Lung (tissue), 12 donors: Measurements from ENCODE around the gene PCSK5. TPM values are rescaled to one million over a fixed set of nuclear protein-coding genes. Genes with fewer than 3 reads are reported as not detected.

Experiments
- ATAC-seq: fragments of 200-7000 bp; cut with Tn5 transposase; one replicate; pipeline ENCODE4 v1.9.1; 2020; ENCODE audit warnings: moderate number of reproducible peaks; ENCODE audit not compliant: insufficient read depth, low FRiP score
- DNase-seq, 3 donors: peaks; one replicate each; pipeline ENCODE4 v3.0.0-alpha.2; 2013 to 2017
- H3K27ac ChIP-seq, 2 donors: one replicate each; pipeline ENCODE4 v1.5.1; 2013; ENCODE audit warnings: mild to moderate bottlenecking in 2 of 2, moderate library complexity in 2 of 2, control low read depth in 1 of 2, inconsistent platforms in 1 of 2, low read depth in 1 of 2, low read length in 1 of 2
- H3K27me3 ChIP-seq, 3 donors: one replicate each; pipeline ENCODE4 v1.5.1; 2013; ENCODE audit warnings: low read length in 2 of 3; ENCODE audit not compliant: control insufficient read depth in 3 of 3, insufficient read depth in 3 of 3
- H3K36me3 ChIP-seq, 4 donors: one replicate each; pipeline ENCODE4 v1.5.1; 2013; ENCODE audit warnings: low read length in 4 of 4, mild to moderate bottlenecking in 1 of 4, moderate library complexity in 1 of 4; ENCODE audit not compliant: control insufficient read depth in 4 of 4, insufficient read depth in 4 of 4
- H3K4me1 ChIP-seq, 5 donors: one replicate each; pipeline ENCODE4 v1.5.1; 2013; ENCODE audit warnings: low read length in 5 of 5, mild to moderate bottlenecking in 2 of 5, moderate library complexity in 1 of 5; ENCODE audit not compliant: control insufficient read depth in 5 of 5, insufficient read depth in 5 of 5
- H3K4me3 ChIP-seq: one replicate; pipeline ENCODE4 v1.5.1; 2013; ENCODE audit warnings: mild to moderate bottlenecking, control low read depth, moderate library complexity
- H3K9ac ChIP-seq, 2 donors: one replicate each; pipeline ENCODE4 v1.5.1; 2013; ENCODE audit warnings: low read length in 2 of 2, control low read depth in 1 of 2; ENCODE audit not compliant: insufficient read depth in 1 of 2
- H3K9me3 ChIP-seq, 4 donors: one replicate each; pipeline ENCODE4 v1.5.1; 2013; ENCODE audit warnings: low read length in 3 of 4, mild to moderate bottlenecking in 1 of 4, moderate library complexity in 1 of 4; ENCODE audit not compliant: control insufficient read depth in 4 of 4, insufficient read depth in 3 of 4
- WGBS, 2 donors: extraction: QIAGEN DNeasy Blood & Tissue Kit; methylation state at CpG; one replicate each; pipeline ENCODE4 v1.1.7; 2013; 5-methylcytosine and 5-hydroxymethylcytosine counted together
- polyA plus RNA-seq, 2 donors: library from polyadenylated mRNA; stranded (reverse); fragments of 200-250 nt; gene quantifications; one replicate each; pipeline ENCODE4 v1.2.1, GENCODE V29; 2013
- total RNA-seq, 2 donors: library from RNA; depleted of rRNA in 1 of 2; stranded (reverse); fragments of >200 nt in 1 of 2; gene quantifications; one replicate each; pipeline ENCODE4 v1.2.1, GENCODE V29; 2014 to 2021
- TF ChIP-seq, protein P1 (sequence below): IDR thresholded peaks from 2 replicates; pipeline ENCODE4 v1.5.1; 2012; ENCODE audit warnings: mild to moderate bottlenecking; ENCODE audit errors: control extremely low read depth, extremely low read depth
- donor health status: control.
- donor health status: control.
- donor health status: Bipolar disorder and iron deficiency.
- donor health status: healthy.
- donor health status: DM: yes; HTN: yes; CAD: no.

The PCSK5 gene
- total and polyA plus RNA-seq, 4 donors = 1.9 to 28.2 (median 13.6) TPM

DNA sequence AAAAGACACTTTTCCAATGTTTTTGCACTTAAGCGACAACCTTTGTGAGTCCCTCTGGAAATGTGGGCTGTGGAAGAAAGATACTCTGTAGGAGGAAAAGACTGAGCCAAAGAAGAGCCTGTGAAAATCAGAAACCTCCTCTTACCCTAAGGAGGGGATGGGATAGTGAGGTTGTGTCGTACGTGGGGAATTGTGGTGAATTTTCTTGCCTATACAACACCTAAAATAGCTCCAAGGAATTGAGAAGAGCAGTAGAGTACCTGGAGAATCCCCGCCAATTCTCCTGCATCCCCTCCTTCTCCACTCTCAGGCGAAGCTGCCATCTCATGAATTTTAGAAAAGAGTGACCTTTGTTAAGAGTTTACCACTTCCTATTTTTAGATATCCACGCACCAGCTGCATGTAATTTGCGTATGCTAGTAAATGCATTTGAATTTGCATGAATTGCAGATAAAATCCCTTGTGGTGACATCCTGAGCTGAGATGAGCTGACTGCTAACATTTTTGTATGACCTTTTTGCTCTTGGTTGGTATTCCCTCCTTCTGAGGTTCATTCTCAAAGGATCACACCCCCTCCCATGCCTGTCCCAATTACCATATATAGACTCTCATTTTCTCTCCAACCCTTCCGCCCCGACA lies 147.2 kb downstream of the PCSK5 start:
- TF ChIP-seq, protein P1, sequence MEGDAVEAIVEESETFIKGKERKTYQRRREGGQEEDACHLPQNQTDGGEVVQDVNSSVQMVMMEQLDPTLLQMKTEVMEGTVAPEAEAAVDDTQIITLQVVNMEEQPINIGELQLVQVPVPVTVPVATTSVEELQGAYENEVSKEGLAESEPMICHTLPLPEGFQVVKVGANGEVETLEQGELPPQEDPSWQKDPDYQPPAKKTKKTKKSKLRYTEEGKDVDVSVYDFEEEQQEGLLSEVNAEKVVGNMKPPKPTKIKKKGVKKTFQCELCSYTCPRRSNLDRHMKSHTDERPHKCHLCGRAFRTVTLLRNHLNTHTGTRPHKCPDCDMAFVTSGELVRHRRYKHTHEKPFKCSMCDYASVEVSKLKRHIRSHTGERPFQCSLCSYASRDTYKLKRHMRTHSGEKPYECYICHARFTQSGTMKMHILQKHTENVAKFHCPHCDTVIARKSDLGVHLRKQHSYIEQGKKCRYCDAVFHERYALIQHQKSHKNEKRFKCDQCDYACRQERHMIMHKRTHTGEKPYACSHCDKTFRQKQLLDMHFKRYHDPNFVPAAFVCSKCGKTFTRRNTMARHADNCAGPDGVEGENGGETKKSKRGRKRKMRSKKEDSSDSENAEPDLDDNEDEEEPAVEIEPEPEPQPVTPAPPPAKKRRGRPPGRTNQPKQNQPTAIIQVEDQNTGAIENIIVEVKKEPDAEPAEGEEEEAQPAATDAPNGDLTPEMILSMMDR = no peak
- Histone ChIP-seq H3K9me3 (peaks cover 0 to 2% (median under 1%) of the 10 kb centered on the region in 4 donors), H3K36me3 (peaks cover 0 to 3% (median 0%) of the 10 kb centered on the region in 4 donors), H3K27me3 (no peaks in the 10 kb centered on the region), H3K27ac (no peak overlapping the region), H3K4me1 (no peaks in the 10 kb centered on the region), H3K9ac (no peak overlapping the region), H3K4me3 (no peak overlapping the region)
- DNase-seq (no peak), ATAC-seq (no peak)
- 84 to 92% methylated on average over 9 of the region's 9 CpGs for WGBS, 2 donors

DNA sequence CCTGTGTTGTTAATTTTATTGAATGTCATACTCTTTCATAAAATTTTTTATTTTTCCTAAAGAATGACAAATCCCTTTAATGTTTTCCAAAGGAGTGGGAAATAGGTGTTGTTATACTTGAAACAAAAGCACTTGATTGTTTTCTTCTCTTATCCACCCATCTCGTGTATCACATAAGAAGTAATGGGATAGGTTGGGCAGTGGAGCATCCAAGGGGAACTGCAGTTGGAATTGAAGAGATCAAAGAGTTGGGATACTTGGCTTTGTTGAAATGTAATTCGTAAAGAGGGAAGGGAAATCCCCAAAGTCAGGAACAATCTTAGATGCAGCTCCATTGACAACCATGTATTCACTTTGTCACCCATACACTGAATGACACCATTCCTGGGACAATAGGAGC lies 148.0 kb downstream of the PCSK5 start:
- ATAC-seq (no peak), DNase-seq (no peak)
- Histone ChIP-seq H3K9me3 (peaks cover 0 to 2% (median under 1%) of the 10 kb centered on the region in 4 donors), H3K9ac (no peak overlapping the region), H3K4me3 (no peak overlapping the region), H3K27ac (no peak overlapping the region), H3K36me3 (peaks cover 0 to 3% (median 0%) of the 10 kb centered on the region in 4 donors), H3K27me3 (no peaks in the 10 kb centered on the region), H3K4me1 (no peaks in the 10 kb centered on the region)
- WGBS, 2 donors = 88 to 90% methylated on average over 2 of the region's 2 CpGs
- TF ChIP-seq, protein P1 = no peak

DNA sequence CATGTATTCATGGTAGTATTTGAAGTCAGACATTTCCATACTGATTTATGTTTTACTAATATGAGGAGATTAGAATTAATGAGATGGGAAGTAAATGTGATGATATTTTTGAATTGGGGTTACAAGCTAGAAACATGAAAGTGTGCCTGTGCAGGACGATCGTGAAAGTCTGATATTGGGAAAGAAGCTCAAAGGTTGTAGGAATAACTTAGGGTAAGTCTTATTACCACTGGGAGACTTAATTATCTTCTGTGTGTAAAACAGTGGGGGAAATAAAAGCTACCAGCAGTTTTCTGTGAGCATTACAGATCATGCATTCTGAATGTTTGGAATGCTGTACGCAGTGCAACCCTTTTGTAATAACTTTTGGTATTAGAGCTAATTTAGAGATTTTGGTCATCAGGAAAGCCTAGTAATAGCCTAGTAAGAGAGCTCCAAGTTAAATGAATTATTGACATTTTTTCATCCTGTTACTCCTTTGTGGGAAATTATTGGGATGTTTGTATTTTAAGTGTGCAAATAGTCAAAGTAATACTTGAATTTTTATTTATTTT lies 153.9 kb downstream of the PCSK5 start:
- peak; percentile 34 for ATAC-seq
- TF ChIP-seq, protein P1 = no peak

DNA sequence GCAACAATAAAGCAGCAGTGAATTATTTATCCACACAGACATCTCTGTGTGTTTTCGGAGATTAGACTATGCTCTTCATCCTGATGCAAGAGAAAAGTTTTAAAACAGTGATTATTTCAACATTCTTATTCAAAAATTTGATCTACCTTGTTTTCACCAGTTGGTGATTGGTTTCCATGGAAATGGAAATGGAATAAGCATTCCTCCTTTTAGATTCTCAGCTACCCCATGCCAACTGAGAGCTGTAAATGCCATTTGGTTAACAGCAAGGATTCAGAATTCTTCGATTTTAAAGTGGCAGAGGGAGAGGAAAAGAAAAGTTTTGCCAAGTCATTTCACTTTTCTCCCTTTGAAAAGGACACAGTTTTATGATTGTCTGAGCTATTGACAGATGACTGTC lies 154.7 kb downstream of the PCSK5 start:
- no peaks in the 10 kb centered on the region for H3K27me3 ChIP-seq
- no peak overlapping the region for H3K9ac ChIP-seq
- ATAC-seq (no peak), DNase-seq (no peak)
- H3K27ac ChIP-seq = no peak overlapping the region
- no peaks in the 10 kb centered on the region for H3K36me3 ChIP-seq
- TF ChIP-seq, protein P1 = no peak
- H3K4me3 ChIP-seq = no peak overlapping the region
- whole genome bisulfite sequencing, 2 donors = 69 to 78% methylated on average over 2 of the region's 2 CpGs
- no peaks in the 10 kb centered on the region for H3K4me1 ChIP-seq
- no peaks in the 10 kb centered on the region for H3K9me3 ChIP-seq

More for the DNA sequence above, 153.9 kb downstream of the PCSK5 start:
- Histone ChIP-seq H3K4me1 (no peaks in the 10 kb centered on the region), H3K9ac (no peak overlapping the region), H3K27me3 (no peaks in the 10 kb centered on the region), H3K27ac (no peak overlapping the region), H3K4me3 (no peak overlapping the region), H3K36me3 (no peaks in the 10 kb centered on the region), H3K9me3 (no peaks in the 10 kb centered on the region)
- peak in 1 of 3 donors; percentile 11 for DNase-seq
- WGBS, 2 donors = 64 to 83% methylated on average over 3 of the region's 3 CpGs
